HL-60 (cell line): ENCODE data around the gene TMEM72.

ENCODE experiments used
- POLR2AphosphoS5 ChIP-seq: IDR thresholded peaks from 2 replicates; pipeline ENCODE4 v1.6.1; 2012; ENCODE audit warnings: low read depth
- TF ChIP-seq, protein P1 (sequence below): IDR thresholded peaks from one replicate; pipeline ENCODE4 v1.5.1; 2011; ENCODE audit warnings: low read length, control low read depth, inconsistent platforms; ENCODE audit not compliant: insufficient read depth

DNA sequence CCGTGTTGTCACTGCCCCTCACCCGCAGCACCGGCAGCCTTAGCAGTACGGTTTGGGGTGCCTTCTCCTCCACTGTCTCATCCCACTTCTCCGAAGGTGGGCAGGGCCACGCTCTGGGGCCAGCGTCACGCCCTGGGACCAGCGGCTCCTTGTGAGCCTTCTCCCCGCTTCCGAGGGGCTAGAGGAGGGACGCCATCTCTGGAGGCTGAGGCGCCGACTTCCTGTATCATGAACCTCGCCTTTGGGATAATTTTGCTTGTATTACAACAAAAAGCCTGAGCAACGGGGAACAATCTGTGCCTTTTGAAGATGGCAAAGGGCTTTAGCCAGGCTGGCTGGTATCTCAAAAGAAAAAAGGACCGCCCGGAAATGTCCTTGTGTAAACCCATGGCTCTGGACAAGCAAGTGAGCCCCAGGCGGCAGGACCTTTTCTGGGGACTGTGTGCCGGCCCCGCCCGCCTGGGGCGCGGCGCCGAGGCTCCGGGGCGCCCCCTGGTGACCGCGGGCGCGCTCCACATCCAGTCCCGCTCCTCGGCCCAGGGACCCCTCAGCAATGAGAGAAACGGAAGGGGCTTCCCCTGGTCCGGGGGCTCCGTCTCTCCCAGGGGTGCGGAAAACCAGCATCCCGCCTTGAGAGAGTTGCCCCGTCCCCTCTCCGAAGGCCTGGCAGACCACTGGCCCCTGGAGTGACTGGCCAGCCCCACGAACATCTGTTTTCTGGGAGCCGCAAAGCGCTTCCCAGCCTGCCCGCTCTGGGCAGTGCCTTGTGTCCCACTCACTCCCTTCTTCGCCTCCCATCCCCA, 63.7 kb downstream of the TMEM72 start:
- TF ChIP-seq, protein P1, sequence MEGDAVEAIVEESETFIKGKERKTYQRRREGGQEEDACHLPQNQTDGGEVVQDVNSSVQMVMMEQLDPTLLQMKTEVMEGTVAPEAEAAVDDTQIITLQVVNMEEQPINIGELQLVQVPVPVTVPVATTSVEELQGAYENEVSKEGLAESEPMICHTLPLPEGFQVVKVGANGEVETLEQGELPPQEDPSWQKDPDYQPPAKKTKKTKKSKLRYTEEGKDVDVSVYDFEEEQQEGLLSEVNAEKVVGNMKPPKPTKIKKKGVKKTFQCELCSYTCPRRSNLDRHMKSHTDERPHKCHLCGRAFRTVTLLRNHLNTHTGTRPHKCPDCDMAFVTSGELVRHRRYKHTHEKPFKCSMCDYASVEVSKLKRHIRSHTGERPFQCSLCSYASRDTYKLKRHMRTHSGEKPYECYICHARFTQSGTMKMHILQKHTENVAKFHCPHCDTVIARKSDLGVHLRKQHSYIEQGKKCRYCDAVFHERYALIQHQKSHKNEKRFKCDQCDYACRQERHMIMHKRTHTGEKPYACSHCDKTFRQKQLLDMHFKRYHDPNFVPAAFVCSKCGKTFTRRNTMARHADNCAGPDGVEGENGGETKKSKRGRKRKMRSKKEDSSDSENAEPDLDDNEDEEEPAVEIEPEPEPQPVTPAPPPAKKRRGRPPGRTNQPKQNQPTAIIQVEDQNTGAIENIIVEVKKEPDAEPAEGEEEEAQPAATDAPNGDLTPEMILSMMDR: peak; percentile 52
- no peak for TF ChIP-seq POLR2AphosphoS5
